MM.1S (cell line): ENCODE measurements around the gene ALPL.

Experiments used
- DNase-seq: peaks from one replicate; pipeline ENCODE4 v3.0.0-alpha.2; 2015
- H2AFZ ChIP-seq: fragments of 300-600 bp; sonication (generic); 2 replicates; pipeline ENCODE4 v1.6.0; 2016; ENCODE audit warnings: antibody characterized with exemption, low read length
- H3F3A ChIP-seq: fragments of 300-600 bp; sonication (generic); 2 replicates; pipeline ENCODE4 v1.6.1; 2016; ENCODE audit warnings: mild to moderate bottlenecking, antibody characterized with exemption, low read length, moderate library complexity, mixed read lengths; ENCODE audit not compliant: insufficient read depth
- H3K27ac ChIP-seq: fragments of 300-600 bp; sonication (generic); 2 replicates; pipeline ENCODE4 v1.5.1; 2016; ENCODE audit warnings: mild to moderate bottlenecking, low read length
- H3K27me3 ChIP-seq: fragments of 300-600 bp; sonication (generic); replicated peaks from 2 replicates; pipeline ENCODE4 v1.6.0; 2016; ENCODE audit warnings: low read length; ENCODE audit not compliant: insufficient read depth
- H3K36me3 ChIP-seq: fragments of 300-600 bp; sonication (generic); replicated peaks from 2 replicates; pipeline ENCODE4 v1.6.1; 2016; ENCODE audit warnings: mild to moderate bottlenecking, low read length, mixed read lengths; ENCODE audit not compliant: insufficient read depth
- H3K4me1 ChIP-seq: fragments of 300-600 bp; sonication (generic); 2 replicates; pipeline ENCODE4 v1.6.1; 2016; ENCODE audit warnings: low read length, mixed read lengths
- H3K4me2 ChIP-seq: fragments of 300-600 bp; sonication (generic); 2 replicates; pipeline ENCODE4 v1.6.0; 2016; ENCODE audit warnings: low read depth, low read length
- H3K4me3 ChIP-seq: fragments of 300-600 bp; sonication (generic); 2 replicates; pipeline ENCODE4 v1.5.1; 2016; ENCODE audit warnings: low read length, mixed read lengths
- H3K79me2 ChIP-seq: fragments of 300-600 bp; sonication (generic); 2 replicates; pipeline ENCODE4 v1.6.1; 2016; ENCODE audit warnings: mixed run types, low read length, mixed read lengths
- H3K9ac ChIP-seq: fragments of 300-600 bp; sonication (generic); 2 replicates; pipeline ENCODE4 v1.6.1; 2016; ENCODE audit warnings: low read length, mixed read lengths
- H3K9me2 ChIP-seq: fragments of 300-600 bp; sonication (generic); replicated peaks from 2 replicates; pipeline ENCODE4 v1.6.1; 2016; ENCODE audit warnings: mild to moderate bottlenecking, low read length, mixed read lengths; ENCODE audit not compliant: insufficient read depth
- H3K9me3 ChIP-seq: fragments of 300-600 bp; sonication (generic); replicated peaks from 2 replicates; pipeline ENCODE4 v1.6.1; 2016; ENCODE audit warnings: mild to moderate bottlenecking, low read length, mixed read lengths; ENCODE audit not compliant: insufficient read depth
- H4K20me1 ChIP-seq: fragments of 300-600 bp; sonication (generic); 2 replicates; pipeline ENCODE4 v1.6.1; 2016; ENCODE audit warnings: mild to moderate bottlenecking, low read length, moderate library complexity, mixed read lengths; ENCODE audit not compliant: insufficient read depth
- CTCF ChIP-seq: fragments of 300-600 bp; sonication (generic); IDR thresholded peaks from 2 replicates; pipeline ENCODE4 v1.5.1; 2016; ENCODE audit warnings: antibody characterized with exemption, low read length, mixed read lengths
- EZH2 ChIP-seq: fragments of 300-600 bp; sonication (generic); optimal IDR thresholded peaks from 2 replicates; pipeline ENCODE3; 2017; ENCODE audit warnings: low read depth, mild to moderate bottlenecking, antibody characterized with exemption, low read length, mixed read lengths
- EZH2phosphoT487 ChIP-seq: fragments of 300-600 bp; sonication (generic); IDR thresholded peaks from 2 replicates; pipeline ENCODE4 v1.6.1; 2018; ENCODE audit warnings: antibody characterized with exemption, low read length

Gene ALPL

GRCh38 chr1:21525340-21525717, 16.1 kb downstream of the ALPL start:
- H3K27me3 ChIP-seq: peaks cover 50% of the 10 kb centered on the region
- no peaks in the 10 kb centered on the region for H3K79me2 ChIP-seq
- no peak overlapping the region for H3K4me2 ChIP-seq
- H3K9ac ChIP-seq: no peak overlapping the region
- no peaks in the 10 kb centered on the region for H3K4me1 ChIP-seq
- no peak overlapping the region for H3K4me3 ChIP-seq
- DNase-seq: no peak
- H3K27ac ChIP-seq: no peak overlapping the region
- no peaks in the 10 kb centered on the region for H3F3A ChIP-seq
- H3K9me2 ChIP-seq: no peaks in the 10 kb centered on the region
- H4K20me1 ChIP-seq: no peaks in the 10 kb centered on the region
- no peak overlapping the region for H2AFZ ChIP-seq
- no peaks in the 10 kb centered on the region for H3K9me3 ChIP-seq
- no peaks in the 10 kb centered on the region for H3K36me3 ChIP-seq
- TF ChIP-seq EZH2phosphoT487 (no peak), CTCF (no peak), EZH2 (no peak)

- Histone ChIP-seq H3K9me2 (no peaks in the 10 kb centered on the region), H3K79me2 (no peaks in the 10 kb centered on the region), H3K4me1 (no peaks in the 10 kb centered on the region), H2AFZ (no peak overlapping the region), H3K4me2 (no peak overlapping the region), H3K9ac (no peak overlapping the region), H3K27me3 (peaks cover 50% of the 10 kb centered on the region), H3K9me3 (no peaks in the 10 kb centered on the region), H3K36me3 (no peaks in the 10 kb centered on the region), H3K4me3 (no peak overlapping the region), H4K20me1 (no peaks in the 10 kb centered on the region), H3K27ac (no peak overlapping the region), H3F3A (no peaks in the 10 kb centered on the region)
- TF ChIP-seq EZH2: no peak
- no peak for TF ChIP-seq CTCF
- no peak for TF ChIP-seq EZH2phosphoT487
- no peak for DNase-seq
Observed at GRCh38 chr1:21526441-21526840, 17.2 kb downstream of the ALPL start.

GRCh38 chr1:21530368-21531016, 21.3 kb downstream of the ALPL start:
- no peaks in the 10 kb centered on the region for H3K4me1 ChIP-seq
- H3F3A ChIP-seq: no peaks in the 10 kb centered on the region
- H3K9ac ChIP-seq: no peak overlapping the region
- TF ChIP-seq CTCF: no peak
- TF ChIP-seq EZH2: no peak
- no peak for TF ChIP-seq EZH2phosphoT487
- no peaks in the 10 kb centered on the region for H3K9me3 ChIP-seq
- no peak for DNase-seq
- H3K4me3 ChIP-seq: no peak overlapping the region
- no peaks in the 10 kb centered on the region for H4K20me1 ChIP-seq
- no peak overlapping the region for H3K27ac ChIP-seq
- no peaks in the 10 kb centered on the region for H3K79me2 ChIP-seq
- peaks cover 65% of the 10 kb centered on the region for H3K27me3 ChIP-seq
- no peaks in the 10 kb centered on the region for H3K9me2 ChIP-seq
- no peak overlapping the region for H3K4me2 ChIP-seq
- H3K36me3 ChIP-seq: no peaks in the 10 kb centered on the region
- no peak overlapping the region for H2AFZ ChIP-seq
